SKM-1 (cell line): ENCODE measurements around the gene SLC12A7.
"Not testable (repeated sequence)": the region's sequence is repeated elsewhere in the genome, so short reads cannot be mapped to it uniquely, and the experiment has no call there.

Experiments
- DNase-seq: peaks from one replicate; lab custom pipeline; 2025; ENCODE audit not compliant: unreplicated experiment; lab: John Stamatoyannopoulos, UW

SLC12A7 gene

DNA sequence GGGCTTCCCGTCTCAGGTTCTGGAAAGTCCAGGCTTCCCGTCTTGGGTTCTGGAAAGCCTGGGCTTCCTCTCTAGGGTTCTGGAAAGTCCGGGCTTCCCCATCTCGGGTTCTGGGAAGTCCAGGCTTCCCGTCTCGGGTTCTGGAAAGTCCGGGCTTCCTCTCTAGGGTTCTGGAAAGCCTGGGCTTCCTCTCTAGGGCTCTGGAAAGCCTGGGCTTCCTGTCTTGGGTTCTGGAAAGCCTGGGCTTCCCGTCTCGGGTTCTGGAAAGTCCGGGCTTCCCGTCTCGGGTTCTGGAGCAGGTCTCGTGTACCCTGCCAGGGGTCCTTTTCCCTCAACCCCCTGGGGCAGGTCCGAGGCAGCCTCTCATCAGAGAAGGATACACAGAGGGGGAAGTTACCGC, 28.8 kb downstream of the SLC12A7 start:
- DNase-seq, result not testable (repeated sequence)

DNA sequence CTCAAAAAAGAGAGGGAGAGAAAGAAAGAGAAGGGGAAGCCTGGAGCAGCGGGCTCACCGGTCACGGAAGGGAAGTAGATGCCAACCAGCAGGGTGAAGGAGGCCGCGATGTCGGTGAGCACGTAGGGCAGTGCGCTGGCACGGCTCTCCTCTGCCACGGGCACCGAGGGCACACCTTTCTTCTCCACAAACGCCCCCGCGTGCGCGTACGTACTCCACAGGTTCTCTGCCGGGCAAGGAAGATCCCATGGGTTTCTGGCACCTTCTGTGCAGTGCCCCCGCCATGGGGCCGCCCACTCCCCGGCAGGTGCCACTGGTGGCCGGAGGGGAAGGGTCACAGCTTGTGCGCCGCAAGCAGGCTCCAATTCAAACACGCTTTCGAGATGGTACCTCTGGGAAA, 30.3 kb downstream of the SLC12A7 start:
- no peak for DNase-seq

DNA sequence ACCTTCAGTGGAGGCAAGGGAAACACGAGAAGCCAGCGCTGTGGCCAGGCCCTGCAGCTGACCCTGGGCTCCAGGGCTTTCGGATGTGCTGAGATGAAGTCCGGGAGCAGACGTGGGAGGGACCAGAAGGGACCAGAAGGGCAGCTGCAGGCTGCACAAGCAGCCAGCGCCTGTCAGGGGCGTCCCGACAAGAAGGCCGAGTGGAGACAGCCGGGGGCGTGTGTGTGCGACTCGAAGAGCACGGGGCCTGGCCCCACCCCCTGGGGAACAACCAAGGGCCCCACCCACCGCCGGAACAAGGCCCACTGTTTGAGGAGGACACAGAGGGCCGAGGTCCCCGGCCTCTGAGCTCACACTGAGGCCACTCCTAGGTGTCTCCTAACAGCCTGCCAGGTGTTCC, 31.4 kb downstream of the SLC12A7 start:
- no peak for DNase-seq

DNA sequence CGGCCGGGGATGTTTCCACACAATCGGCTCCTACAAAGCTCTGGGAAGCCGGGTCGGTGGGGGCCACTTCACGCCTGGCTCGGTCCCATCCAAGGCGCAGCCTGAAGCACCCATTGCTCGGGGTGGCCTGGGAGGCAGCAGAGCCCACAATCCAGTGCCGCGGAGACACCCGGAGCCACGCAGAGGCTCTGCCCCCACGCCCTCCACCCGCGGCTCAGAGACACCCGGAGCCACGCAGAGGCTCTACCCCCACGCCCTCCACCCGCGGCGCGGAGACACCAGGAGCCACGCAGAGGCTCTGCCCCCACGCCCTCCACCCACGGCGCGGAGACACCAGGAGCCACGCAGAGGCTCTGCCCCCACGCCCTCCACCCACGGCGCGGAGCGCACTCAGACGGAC, 31.9 kb downstream of the SLC12A7 start:
- DNase-seq, result no peak

DNA sequence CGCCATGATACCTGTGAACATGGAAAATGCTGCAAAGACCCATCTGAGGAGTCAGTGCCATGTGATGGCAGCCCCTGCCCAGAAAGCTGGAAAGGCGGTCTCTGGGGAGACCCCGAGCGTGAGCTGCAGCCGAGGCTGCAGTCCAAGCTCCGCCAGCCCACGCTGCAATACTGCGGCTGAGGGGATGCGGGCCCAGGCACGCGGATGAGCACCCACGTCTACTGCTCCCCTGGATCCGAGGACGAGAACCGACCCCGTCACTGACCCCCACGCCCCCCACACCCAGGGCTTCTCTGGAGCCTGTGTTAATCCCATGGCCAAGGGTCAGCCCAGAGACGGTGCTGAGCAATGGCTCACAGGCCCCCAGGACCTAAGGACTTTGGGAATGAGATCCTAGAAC, 32.4 kb downstream of the SLC12A7 start:
- no peak for DNase-seq

DNA sequence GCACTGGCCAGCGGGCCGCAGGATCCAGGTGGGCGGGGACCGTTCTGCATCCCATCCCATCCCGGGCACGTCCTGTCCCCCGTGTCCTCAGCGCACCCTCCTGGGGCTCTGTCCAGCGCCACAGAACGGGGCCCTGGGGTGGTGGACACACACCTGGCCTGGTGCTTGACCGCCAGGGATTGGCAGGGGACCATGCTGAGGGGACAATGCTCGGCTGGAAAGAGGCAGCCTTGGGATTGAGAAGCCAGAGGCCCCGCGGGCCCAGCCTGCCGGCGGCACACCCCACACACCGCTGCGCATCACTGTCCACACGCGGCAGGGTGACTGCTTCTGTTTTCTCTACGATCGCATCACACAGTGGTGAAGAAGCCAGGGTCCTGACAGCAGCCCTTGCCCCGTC, 33.0 kb downstream of the SLC12A7 start:
- DNase-seq, result no peak

DNA sequence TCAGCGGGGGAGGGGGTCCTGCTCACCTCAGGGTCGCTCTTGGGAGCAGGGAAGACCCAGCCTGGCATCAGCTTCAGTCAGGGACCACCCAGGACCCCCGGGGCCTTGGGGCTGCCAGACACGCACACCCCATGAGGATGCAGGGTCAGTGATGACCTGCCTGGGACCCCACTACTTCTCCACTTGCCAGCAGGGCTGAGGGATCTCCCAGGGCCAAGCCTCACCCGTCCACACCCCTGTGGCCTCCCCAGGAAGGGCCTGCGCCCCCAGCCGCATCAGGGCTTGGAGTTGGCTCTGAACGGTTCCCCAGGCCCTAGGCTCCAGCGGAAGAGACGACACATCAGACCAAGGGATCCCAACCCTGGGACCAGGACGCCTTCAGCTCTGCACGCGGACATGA, 33.7 kb downstream of the SLC12A7 start:
- no peak for DNase-seq

DNA sequence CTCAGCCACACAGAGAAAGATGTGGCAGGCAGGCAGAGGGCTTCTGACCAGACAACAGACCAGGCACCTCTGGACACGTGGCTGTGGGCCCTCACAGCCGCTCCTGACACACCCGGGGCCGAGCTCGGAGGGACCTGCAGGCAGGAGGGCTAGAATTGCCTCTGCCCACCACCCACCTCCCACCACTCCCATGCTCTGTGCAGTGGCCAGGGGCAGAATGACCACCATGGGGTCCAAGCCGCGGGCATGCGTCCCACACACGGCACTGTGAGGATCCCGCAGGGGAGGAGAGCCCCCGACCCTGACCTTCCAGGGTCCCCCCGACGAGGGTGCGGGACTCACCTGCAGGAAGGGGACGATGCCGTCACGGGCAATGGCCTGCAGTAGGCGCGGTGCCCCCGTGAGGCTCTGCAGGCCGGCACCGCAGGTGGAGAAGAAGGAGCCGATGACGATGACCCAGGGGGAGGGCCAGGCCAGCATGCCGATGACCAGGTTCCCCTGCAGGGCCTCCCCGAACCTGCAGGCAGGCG, 34.3 kb downstream of the SLC12A7 start:
- no peak for DNase-seq

DNA sequence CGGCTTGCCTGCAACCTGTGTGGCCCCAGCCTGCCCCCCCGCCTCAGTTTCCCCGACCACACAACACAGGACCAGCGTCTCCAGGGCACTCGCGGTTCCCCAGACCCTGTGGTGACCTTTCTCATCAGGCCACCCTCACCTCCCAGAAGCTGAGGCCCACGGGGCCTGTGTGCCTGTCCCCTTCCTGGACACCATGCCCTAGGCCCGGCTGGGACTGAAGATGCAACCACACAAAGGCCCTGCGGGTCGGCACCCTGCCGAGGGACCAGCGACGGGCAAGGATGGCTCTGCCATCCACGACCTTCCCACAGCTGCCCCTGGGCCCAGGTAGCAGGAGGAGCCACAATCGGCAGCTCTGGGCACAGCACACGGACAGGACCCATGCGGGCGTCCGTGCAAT, 34.8 kb downstream of the SLC12A7 start:
- DNase-seq, result no peak

DNA sequence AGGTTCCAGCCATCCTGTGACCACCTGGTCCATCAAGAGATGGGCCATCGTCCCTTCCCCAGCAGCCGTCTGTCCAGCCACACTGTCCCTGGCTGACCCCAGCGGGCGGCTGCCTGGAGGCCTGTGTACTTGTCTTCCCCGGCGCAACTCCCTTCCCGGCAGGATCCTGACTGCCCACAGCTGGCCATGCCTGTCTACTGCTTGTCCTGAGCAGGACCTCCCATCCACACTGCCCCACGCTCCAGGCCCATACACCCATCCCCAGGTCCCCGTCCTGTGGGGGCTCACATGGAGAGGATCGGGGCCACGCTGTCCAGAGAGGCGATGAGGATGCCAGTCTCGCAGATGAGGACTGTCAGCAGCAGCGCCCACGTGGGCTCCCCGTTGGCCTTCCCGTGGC, 35.5 kb downstream of the SLC12A7 start:
- no peak for DNase-seq

DNA sequence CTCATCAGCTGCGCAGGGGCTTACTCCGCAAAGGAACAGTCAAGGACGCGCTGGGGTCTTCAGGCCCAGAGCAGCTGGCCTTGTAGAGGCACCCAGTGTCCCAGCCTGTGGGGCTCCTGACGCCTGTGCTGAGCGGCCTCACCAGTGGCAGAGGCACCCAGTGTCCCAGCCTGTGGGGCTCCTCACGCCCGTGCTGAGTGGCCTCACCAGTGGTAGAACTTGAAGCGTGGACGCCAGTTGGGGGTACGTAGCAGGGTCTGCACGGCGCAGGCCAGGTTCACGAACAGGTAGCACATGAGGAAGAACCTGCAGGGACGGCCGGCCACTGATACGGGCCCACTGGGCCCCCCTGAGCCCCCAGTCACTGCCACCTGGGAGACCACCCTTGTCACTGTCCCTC, 35.9 kb downstream of the SLC12A7 start:
- DNase-seq, result no peak

DNA sequence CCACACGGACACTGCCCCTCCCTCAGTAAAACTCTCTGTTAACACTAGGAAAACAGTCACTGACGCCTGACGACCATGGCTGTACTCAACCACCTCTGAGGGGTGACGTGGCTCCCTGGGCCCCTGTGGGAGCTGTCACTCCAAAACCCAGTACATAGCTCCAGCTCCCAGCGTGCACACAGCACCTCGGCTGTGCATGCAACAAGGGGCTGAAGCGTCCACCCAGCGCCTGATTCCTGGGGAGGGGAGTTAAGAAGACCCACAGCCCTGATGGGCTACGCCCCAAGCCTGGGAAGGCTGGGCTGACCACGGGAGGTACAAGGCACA, 36.3 kb downstream of the SLC12A7 start:
- no peak for DNase-seq

DNA sequence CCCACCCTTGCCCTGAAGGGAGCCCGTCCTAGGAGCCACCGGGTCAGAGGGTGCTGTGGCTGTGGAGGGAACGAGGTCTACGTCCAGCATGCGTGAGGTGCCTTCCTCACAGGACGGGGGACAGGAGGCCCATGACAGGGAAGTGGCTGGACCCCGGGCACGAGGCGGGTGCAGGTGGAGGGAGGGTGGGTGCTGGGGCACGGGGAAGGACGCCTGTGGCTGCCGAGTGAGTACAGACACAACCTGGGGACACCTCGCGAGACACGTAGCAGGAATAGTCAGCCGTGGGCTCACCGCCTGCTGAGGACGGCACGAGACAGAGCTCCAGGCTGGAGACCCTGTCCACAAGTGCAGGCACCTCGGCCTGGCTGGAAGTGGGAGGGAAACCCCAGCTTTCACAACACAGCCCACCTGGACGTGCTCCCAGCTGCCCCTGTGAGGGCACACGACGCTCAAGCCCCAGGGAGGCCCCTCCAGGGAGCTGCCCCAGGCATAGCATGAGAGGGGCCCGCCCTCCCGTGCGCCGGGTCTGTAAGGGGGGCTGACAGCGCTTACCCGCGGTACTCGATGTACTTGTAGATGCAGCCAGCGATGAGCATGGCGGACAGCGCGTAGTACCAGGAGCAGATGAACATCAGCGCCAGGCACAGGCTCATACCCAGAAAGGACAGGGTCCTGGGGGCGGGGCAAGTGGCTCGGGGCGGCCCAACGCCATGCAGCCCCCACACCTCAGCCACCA, 36.9 kb downstream of the SLC12A7 start:
- DNase-seq, result no peak

DNA sequence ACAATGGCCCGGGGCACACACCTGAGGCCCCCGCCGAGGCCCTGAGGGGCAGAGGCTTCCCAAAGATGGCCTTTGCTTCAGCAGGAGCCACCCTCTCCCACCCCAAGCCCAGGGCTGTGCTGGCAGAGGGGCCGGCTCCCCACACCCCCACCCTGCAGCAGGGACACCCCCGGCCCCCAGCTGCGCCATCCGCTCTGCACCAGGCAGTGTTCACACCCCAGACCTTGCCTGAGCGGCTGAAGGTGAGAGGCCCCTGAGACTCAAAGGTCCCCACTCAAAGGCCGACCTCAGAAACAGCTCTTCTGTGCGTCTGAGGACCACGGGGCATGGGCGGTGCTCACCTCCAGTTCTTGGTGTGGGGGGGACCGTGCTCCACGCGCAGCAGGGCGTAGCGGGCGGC, 37.6 kb downstream of the SLC12A7 start:
- DNase-seq, result no peak

DNA sequence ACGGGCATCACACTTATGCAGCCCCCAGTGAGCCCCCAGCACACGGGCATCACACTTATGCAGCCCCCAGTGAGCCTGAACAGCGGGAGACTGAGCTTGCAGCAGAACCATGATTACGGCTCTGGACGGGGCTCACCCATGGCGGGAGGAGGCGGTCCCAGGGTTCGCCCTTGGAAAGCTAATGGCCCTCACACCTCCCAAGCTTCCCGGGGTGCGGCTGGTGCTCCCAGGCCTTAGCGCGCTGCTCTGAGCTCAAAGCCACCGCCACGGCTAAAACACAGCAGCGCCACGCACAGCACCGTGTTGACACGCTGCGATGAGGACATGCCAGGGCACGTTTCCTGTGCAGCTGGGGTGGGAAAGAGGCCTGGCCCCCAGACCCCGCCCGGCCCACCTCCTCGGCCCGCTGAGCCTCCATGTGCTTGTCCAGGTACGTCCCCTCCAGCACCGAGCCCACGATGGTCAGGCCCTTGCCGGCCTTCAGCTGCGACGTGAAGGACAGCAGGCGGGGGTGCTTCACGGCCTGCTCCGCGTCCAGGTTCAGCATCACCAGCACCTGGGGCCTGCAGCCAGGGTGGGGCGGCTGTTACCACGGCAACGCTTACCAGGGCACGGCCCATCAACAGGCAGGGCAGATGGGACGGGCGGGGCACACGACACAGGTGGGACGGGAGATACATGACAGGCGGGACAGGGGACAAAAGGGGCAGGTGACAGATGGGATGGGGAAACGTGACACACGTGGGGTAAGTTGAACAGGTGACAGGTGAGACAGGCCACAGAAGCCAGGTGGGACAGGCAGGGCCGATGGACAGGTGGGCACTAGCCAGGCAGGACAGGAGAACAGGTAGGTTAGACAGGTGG, 38.4 kb downstream of the SLC12A7 start:
- DNase-seq, result no peak

DNA sequence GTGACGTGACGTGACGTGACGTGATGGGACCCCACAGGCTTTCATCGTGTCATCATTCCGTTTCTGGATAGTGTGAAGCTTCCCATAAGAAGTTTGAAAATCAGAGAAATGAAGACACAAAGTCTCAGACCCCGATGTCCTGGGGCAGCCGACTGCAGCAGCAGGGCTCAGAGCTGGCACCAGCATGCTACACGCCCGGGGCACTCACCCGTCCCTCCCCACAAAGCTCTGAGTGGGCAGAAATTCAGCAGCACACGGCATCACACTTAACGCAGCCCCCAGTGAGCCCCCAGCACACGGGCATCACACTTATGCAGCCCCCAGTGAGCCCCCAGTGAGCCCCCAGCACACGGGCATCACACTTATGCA, 42.2 kb downstream of the SLC12A7 start:
- no peak for DNase-seq

DNA sequence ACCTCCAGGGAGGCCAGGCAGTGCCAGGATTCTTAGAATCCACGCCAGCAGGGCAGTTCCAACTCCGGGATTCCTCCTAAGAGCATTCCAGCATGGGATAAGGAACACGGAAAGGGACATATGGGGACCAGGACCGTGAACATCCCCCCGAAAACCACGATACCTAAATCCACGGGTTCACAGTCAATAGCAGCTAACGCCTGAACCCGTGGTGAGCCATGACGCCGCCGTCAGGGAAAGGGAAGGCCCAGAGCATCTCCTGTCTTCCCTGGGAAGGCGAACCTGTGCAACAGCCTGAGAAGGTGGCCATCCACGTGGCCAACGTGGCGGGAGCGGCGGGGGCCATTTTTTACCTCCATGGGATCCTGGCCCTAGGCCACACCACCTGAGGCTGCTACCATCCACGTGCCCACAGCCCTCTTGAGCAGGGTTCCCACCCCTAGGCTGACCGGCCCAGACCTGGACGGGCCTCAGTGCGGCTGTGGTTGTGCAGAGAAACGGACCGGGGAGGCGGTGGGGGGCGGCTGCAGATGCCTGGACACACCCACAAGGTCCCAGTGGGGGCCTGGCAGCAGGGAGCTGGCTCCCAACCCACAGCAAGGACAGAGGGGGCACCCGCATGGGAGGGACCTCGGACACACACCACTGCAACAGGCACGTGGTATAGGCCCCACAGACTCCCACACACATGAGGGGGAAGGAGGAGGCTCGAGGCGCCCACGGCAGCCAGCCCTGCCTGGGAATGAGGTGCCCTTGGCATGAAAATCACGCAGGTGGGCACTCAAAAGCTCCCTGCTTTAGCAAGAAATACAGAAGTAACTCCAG, 42.8 kb downstream of the SLC12A7 start:
- DNase-seq, result no peak

DNA sequence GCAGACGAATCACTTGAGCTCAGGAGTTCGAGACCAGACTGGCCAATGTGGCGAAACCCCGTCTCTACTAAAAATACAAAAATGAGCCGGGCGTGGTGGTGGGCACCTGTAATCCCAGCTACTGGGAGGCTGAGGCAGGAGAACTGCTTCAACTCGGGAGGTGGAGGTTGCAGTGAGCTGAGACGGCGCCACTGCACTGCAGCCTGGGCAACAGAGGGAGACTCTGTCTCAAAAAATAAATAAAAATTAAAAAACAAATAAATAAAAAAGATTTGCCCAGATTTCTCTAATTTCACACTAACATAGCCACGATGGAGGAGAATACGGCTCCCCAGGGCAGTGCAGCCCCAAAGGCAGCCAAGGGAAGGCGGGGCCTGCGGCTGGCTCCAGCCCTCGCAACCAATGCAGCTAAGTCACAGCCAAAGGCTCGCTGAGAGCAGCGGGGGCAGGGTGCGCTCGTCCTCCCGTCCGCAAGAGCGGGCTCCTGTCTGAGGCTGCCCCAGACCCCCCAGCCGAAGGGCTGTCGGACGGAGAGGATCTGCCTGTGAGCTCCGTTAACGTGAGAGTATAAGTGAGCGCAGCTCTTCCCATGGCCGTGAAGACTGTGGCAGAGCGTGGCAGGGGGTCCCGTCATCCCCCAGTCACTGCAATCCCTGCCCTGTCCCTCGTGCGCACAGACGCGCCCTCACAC, 43.5 kb downstream of the SLC12A7 start:
- DNase-seq, result no peak

DNA sequence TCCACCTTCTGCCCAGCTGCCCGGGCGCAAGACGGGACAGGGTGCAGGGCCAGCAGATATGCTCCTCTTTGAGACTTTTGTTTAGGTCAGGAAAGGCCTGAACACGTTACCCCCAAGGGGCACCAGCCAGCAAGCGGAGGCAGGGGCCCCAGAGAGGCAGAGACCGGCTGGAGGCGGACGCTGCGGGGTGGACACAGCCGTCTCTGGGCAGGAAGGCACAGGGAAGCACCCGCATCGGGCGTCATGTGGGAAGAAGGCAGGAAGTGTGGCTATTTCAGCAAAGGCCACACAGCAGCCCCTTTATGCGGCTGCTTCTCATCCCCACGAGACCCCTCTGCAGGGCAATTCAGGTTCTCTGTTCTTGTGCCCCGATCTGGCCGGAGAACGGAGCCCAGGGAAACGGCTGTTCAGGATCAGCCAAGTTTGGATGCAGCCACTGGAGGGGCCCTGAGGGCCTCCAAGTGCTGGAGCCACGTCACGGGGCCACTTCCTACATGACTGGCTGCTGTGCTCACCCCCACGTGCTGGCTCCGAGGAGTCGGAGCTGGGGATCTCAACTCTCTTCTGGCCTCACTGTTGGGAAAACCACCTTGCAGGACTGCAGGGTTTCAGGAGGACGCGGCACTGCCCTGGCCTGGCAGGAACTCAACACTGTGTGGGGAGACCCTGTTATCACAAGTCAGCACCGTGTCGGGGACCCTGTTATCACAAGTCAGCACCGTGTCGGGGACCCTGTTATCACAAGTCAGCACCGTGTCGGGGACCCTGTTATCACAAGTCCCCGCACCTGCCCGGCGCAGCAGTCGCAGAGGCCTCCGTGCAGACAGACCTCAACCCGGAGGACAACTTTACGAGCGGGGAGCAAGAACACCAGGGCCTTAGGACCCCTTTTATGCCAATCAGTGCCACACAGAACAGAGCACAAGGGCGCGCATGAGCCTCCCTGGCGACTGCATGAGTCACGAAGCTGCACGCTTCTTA, 44.4 kb downstream of the SLC12A7 start:
- DNase-seq, result no peak

DNA sequence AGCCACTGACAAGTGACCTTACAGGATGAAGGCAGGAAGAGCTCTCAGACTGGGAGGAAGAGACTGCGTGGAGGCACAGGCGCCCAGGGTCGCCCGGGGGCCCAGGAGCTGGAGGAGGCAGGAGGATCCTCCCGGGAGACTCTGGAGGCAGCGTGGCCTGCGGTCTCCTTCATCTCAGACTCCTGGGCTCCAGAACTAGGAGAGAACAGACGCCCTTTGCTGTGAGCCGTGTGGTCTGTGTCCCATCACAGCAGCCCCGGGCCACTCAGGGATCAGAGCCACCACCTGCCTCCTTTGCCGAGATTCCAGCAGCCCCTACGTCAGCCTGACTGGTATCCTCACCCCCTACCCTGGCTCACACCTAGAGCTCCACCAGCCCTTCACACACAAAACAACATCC, 45.2 kb downstream of the SLC12A7 start:
- no peak for DNase-seq
